ENCODE data around the gene TFB1M.
"Not testable (repeated sequence)": the region's sequence is repeated elsewhere in the genome, so short reads cannot be mapped to it uniquely, and the experiment has no call there.

The TFB1M gene

GRCh38 chr6:155222506-155222905 is 91.8 kb downstream of the TFB1M start:
- no peaks in the 10 kb centered on the region for H3K36me3 ChIP-seq (replicated peaks)
- in situ Hi-C loops (cut with MboI; ENCODE audit: low sequenced_read_pairs), result no loop called here
- no peak for DNase-seq (ENCODE audit: low spot score in 2 of 2)
- no peaks in the 10 kb centered on the region for H3K9me3 ChIP-seq
- H3K27me3 ChIP-seq (ENCODE audit: low read depth), result no peaks in the 10 kb centered on the region
- peaks cover 11% of the 10 kb centered on the region for H3K4me1 ChIP-seq
- no peak overlapping the region for H3K4me3 ChIP-seq

GRCh38 chr6:155221086-155221485 is 93.2 kb downstream of the TFB1M start:
- Histone ChIP-seq H3K4me1 (peaks cover 24% of the 10 kb centered on the region), H3K9me3 (no peaks in the 10 kb centered on the region), H3K27me3 (ENCODE audit: low read depth) (no peaks in the 10 kb centered on the region), H3K36me3 (replicated peaks) (no peaks in the 10 kb centered on the region), H3K4me3 (no peak overlapping the region)
- in situ Hi-C loops (cut with MboI; ENCODE audit: low sequenced_read_pairs), result no loop called here
- no peak for DNase-seq (ENCODE audit: low spot score in 2 of 2)

GRCh38 chr6:155219858-155220301 is 94.4 kb downstream of the TFB1M start:
- peaks cover 24% of the 10 kb centered on the region for H3K4me1 ChIP-seq
- no peaks in the 10 kb centered on the region for H3K36me3 ChIP-seq (replicated peaks)
- DNase-seq (ENCODE audit: low spot score in 2 of 2), result no peak
- no peaks in the 10 kb centered on the region for H3K27me3 ChIP-seq (ENCODE audit: low read depth)
- H3K9me3 ChIP-seq, result no peaks in the 10 kb centered on the region
- H3K4me3 ChIP-seq, result no peak overlapping the region
- in situ Hi-C loops (cut with MboI; ENCODE audit: low sequenced_read_pairs), result no loop called here

GRCh38 chr6:155219299-155219698 is 95.0 kb downstream of the TFB1M start:
- no peaks in the 10 kb centered on the region for H3K9me3 ChIP-seq
- DNase-seq (ENCODE audit: low spot score in 2 of 2), result no peak
- H3K4me3 ChIP-seq, result no peak overlapping the region
- no peaks in the 10 kb centered on the region for H3K36me3 ChIP-seq (replicated peaks)
- in situ Hi-C loops (cut with MboI; ENCODE audit: low sequenced_read_pairs), result no loop called here
- H3K27me3 ChIP-seq (ENCODE audit: low read depth), result no peaks in the 10 kb centered on the region
- H3K4me1 ChIP-seq, result peaks cover 24% of the 10 kb centered on the region

- H3K4me3 ChIP-seq; in situ Hi-C loops (cut with MboI; ENCODE audit: low sequenced_read_pairs); DNase-seq (ENCODE audit: low spot score in 2 of 2); H3K27me3 ChIP-seq (ENCODE audit: low read depth); H3K9me3 ChIP-seq; H3K36me3 ChIP-seq (replicated peaks): not testable (repeated sequence)
- peaks cover 24% of the 10 kb centered on the region for H3K4me1 ChIP-seq
Observed at GRCh38 chr6:155218711-155219110, 95.6 kb downstream of the TFB1M start.

- Histone ChIP-seq H3K4me3 (peak overlapping the region; percentile 12), H3K27me3 (ENCODE audit: low read depth) (no peaks in the 10 kb centered on the region), H3K9me3 (no peaks in the 10 kb centered on the region), H3K4me1 (peaks cover 24% of the 10 kb centered on the region), H3K36me3 (replicated peaks) (no peaks in the 10 kb centered on the region)
- peak; percentile 56 to 74 for DNase-seq (ENCODE audit: low spot score in 2 of 2)
- in situ Hi-C loops (cut with MboI; ENCODE audit: low sequenced_read_pairs), result no loop called here
Observed at GRCh38 chr6:155216312-155217046, 97.8 kb downstream of the TFB1M start.

- no peak overlapping the region for H3K4me3 ChIP-seq
- H3K9me3 ChIP-seq, result no peaks in the 10 kb centered on the region
- no peaks in the 10 kb centered on the region for H3K36me3 ChIP-seq (replicated peaks)
- H3K4me1 ChIP-seq, result peaks cover 24% of the 10 kb centered on the region
- H3K27me3 ChIP-seq (ENCODE audit: low read depth), result no peaks in the 10 kb centered on the region
- no peak for DNase-seq (ENCODE audit: low spot score in 2 of 2)
- in situ Hi-C loops (cut with MboI; ENCODE audit: low sequenced_read_pairs), result no loop called here
Observed at GRCh38 chr6:155215906-155216305, 98.4 kb downstream of the TFB1M start.

GRCh38 chr6:155213611-155214372 is 100.5 kb downstream of the TFB1M start:
- in situ Hi-C loops (cut with MboI; ENCODE audit: low sequenced_read_pairs), result no loop called here
- DNase-seq (ENCODE audit: low spot score in 2 of 2), result no peak
- peaks cover 24% of the 10 kb centered on the region for H3K4me1 ChIP-seq
- H3K9me3 ChIP-seq, result no peaks in the 10 kb centered on the region
- no peaks in the 10 kb centered on the region for H3K36me3 ChIP-seq (replicated peaks)
- H3K4me3 ChIP-seq, result no peak overlapping the region
- H3K27me3 ChIP-seq (ENCODE audit: low read depth), result no peaks in the 10 kb centered on the region

GRCh38 chr6:155212616-155213380 is 101.5 kb downstream of the TFB1M start:
- in situ Hi-C loops (cut with MboI; ENCODE audit: low sequenced_read_pairs), result no loop called here
- no peaks in the 10 kb centered on the region for H3K27me3 ChIP-seq (ENCODE audit: low read depth)

GRCh38 chr6:155212106-155212505 is 102.2 kb downstream of the TFB1M start:
- Histone ChIP-seq H3K4me3 (no peak overlapping the region), H3K4me1 (peaks cover 9% of the 10 kb centered on the region), H3K9me3 (no peaks in the 10 kb centered on the region), H3K36me3 (replicated peaks) (no peaks in the 10 kb centered on the region), H3K27me3 (ENCODE audit: low read depth) (no peaks in the 10 kb centered on the region)
- in situ Hi-C loops (cut with MboI; ENCODE audit: low sequenced_read_pairs), result no loop called here
- DNase-seq (ENCODE audit: low spot score in 2 of 2), result no peak

More at GRCh38 chr6:155212616-155213380, 101.5 kb downstream of the TFB1M start:
- H3K9me3 ChIP-seq, result no peaks in the 10 kb centered on the region
- DNase-seq (ENCODE audit: low spot score in 2 of 2), result no peak
- peaks cover 16% of the 10 kb centered on the region for H3K4me1 ChIP-seq
- H3K36me3 ChIP-seq (replicated peaks), result no peaks in the 10 kb centered on the region
- no peak overlapping the region for H3K4me3 ChIP-seq

- Histone ChIP-seq H3K4me3 (no peak overlapping the region), H3K27me3 (ENCODE audit: low read depth) (no peaks in the 10 kb centered on the region), H3K9me3 (no peaks in the 10 kb centered on the region), H3K36me3 (replicated peaks) (no peaks in the 10 kb centered on the region), H3K4me1 (peaks cover 5% of the 10 kb centered on the region)
- no peak for DNase-seq (ENCODE audit: low spot score in 2 of 2)
- in situ Hi-C loops (cut with MboI; ENCODE audit: low sequenced_read_pairs), result no loop called here
Observed at GRCh38 chr6:155207223-155207622, 107.1 kb downstream of the TFB1M start.

Measured in HAP-1 (cell line).